Neural crest cell (in vitro differentiated cells): ENCODE measurements around the gene TNFRSF1B. TPM values are rescaled to one million over a fixed set of nuclear protein-coding genes. Genes with fewer than 3 reads are reported as not detected.

Experiments used
- DNase-seq: peaks from one replicate; pipeline ENCODE4 v3.0.0; 2021; ENCODE audit warnings: low read depth, mixed read lengths, low spot score
- H3K27ac Mint-ChIP-seq: one replicate; pipeline ENCODE4 v1.8.0; 2021; ENCODE audit warnings: mild to moderate bottlenecking, mixed read lengths; ENCODE audit not compliant: unreplicated experiment
- H3K27me3 Mint-ChIP-seq: 2 replicates; pipeline ENCODE4 v1.8.0; 2021; ENCODE audit warnings: low read depth, mild to moderate bottlenecking, mixed read lengths
- H3K36me3 Mint-ChIP-seq: 2 replicates; pipeline ENCODE4 v1.8.0; 2021; ENCODE audit warnings: low read depth, mild to moderate bottlenecking, mixed read lengths
- H3K4me1 Mint-ChIP-seq: 2 replicates; pipeline ENCODE4 v1.8.0; 2021; ENCODE audit warnings: mixed read lengths
- H3K4me3 Mint-ChIP-seq: one replicate; pipeline ENCODE4 v1.8.0; 2021; ENCODE audit warnings: mild to moderate bottlenecking, mixed read lengths
- H3K9me3 Mint-ChIP-seq: 2 replicates; pipeline ENCODE4 v1.8.0; 2021; ENCODE audit warnings: mixed read lengths
- total RNA-seq: library from RNA; stranded (reverse); gene quantifications from 2 replicates; pipeline ENCODE4 v1.2.1, GENCODE V29; 2021
- TF ChIP-seq, protein P1 (sequence below): fragments of 200-600 bp; sonication (generic); conservative IDR thresholded peaks from 2 replicates; pipeline ENCODE4 v1.5.0; 2021; ENCODE audit warnings: antibody characterized with exemption, mild to moderate bottlenecking

TNFRSF1B gene
- total RNA-seq, 1 donor from 2014 or later, result 3.3 TPM

DNA sequence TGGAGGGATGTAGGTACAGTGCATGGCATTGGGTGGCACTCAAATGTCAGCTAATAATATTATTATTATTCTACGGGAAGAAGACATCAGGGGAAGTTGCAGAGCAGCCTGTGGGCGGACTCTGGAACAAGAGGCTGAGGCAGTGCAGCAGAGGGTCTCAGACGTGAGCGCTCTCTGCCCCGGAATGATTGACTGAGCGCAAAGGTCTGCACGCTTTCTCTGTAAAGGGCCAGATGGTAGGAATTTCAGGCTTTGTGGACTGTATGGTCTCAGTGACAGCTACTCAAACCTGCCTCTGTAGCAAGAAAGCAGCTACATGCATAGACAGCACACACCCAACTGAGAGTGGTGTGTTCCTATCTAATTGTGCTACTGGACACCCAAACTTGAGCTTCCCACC, 33.4 kb downstream of the TNFRSF1B start:
- H3K4me3 Mint-ChIP-seq, result no peak overlapping the region
- H3K4me1 Mint-ChIP-seq, result peaks cover 26% of the 10 kb centered on the region
- H3K36me3 Mint-ChIP-seq, result no peaks in the 10 kb centered on the region
- no peaks in the 10 kb centered on the region for H3K27me3 Mint-ChIP-seq
- no peak overlapping the region for H3K27ac Mint-ChIP-seq
- TF ChIP-seq, protein P1, sequence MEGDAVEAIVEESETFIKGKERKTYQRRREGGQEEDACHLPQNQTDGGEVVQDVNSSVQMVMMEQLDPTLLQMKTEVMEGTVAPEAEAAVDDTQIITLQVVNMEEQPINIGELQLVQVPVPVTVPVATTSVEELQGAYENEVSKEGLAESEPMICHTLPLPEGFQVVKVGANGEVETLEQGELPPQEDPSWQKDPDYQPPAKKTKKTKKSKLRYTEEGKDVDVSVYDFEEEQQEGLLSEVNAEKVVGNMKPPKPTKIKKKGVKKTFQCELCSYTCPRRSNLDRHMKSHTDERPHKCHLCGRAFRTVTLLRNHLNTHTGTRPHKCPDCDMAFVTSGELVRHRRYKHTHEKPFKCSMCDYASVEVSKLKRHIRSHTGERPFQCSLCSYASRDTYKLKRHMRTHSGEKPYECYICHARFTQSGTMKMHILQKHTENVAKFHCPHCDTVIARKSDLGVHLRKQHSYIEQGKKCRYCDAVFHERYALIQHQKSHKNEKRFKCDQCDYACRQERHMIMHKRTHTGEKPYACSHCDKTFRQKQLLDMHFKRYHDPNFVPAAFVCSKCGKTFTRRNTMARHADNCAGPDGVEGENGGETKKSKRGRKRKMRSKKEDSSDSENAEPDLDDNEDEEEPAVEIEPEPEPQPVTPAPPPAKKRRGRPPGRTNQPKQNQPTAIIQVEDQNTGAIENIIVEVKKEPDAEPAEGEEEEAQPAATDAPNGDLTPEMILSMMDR, result no peak
- no peaks in the 10 kb centered on the region for H3K9me3 Mint-ChIP-seq
- DNase-seq, result no peak

DNA sequence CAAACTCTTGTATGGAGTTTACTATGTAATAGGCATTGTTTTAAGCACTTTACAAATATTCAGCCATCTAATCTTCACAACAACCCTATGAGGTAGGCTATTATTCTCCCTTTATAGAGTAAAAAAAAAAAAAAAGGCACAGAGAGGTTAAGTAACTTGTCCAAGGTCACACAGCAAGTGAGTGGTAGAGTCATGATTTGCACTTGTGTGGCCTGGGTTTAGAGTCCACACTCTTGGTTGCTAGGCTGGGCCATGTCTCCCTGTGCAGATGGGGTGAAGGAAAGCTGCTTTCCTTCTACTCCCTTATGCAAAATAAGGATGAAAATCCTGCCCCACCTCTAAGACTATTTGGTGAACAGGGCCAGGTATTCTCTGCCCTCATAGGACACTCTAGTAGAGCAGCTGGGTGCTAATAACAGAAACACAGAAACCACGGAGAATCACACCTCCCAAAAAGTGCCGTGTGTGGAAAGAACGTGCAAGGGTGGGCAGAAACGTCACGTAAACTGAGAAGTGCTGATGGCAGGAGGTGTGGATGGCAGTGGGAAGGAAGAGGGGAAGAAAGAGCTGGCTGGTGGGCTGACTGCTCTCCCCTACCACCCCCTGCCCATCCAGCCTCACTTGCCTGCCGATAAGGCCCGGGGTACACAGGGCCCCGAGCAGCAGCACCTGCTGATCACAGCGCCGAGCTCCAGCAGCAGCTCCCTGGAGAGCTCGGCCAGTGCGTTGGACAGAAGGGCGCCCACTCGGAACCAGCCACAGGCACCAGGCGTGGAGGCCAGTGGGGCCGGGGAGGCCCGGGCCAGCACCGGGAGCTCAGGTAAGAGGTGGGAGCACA, 34.8 kb downstream of the TNFRSF1B start:
- Mint-ChIP-seq H3K9me3 (no peaks in the 10 kb centered on the region), H3K4me3 (no peak overlapping the region), H3K27me3 (no peaks in the 10 kb centered on the region), H3K4me1 (peaks cover 19% of the 10 kb centered on the region), H3K36me3 (no peaks in the 10 kb centered on the region), H3K27ac (no peak overlapping the region)
- TF ChIP-seq, protein P1, result no peak
- no peak for DNase-seq

DNA sequence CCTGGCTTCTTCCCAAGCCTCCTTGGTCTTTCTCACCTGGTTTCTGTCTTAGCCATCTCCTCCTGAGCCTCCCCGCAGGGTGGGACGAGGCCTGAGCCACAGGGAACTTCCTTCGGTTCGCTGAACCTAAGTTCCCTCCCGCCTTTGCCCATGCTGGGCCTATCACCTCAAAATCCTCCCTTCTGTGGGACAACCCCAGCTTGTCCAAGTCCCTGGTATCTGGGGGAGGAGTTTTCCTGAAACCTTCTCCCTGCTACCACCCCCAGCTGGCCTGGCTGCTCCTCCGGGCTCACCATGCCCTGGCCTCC, 35.4 kb downstream of the TNFRSF1B start:
- DNase-seq, result no peak
- Mint-ChIP-seq H3K27me3 (no peaks in the 10 kb centered on the region), H3K27ac (no peak overlapping the region)

DNA sequence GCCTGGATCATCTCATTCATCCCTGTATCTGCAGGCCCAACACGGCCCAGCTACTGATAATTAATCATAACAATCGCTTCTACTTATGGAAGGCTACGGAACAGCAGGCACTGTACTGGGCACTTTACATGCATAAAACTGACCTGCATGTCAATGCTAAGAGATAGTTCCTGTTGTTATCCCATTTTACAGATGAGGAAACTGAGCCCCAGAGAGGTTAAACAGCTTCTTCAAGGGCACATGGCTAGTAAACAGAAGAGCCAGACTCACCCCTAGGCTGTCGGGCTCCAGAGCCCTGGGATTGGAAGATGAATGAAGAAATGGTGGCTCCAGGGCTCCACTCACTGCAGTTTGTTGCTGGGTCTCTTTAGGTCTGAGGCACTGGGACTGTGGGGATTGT, 35.8 kb downstream of the TNFRSF1B start:
- Mint-ChIP-seq H3K4me3 (no peak overlapping the region), H3K36me3 (no peaks in the 10 kb centered on the region), H3K27me3 (no peaks in the 10 kb centered on the region), H3K27ac (no peak overlapping the region), H3K4me1 (peaks cover 17% of the 10 kb centered on the region), H3K9me3 (no peaks in the 10 kb centered on the region)
- no peak for DNase-seq
- TF ChIP-seq, protein P1, result no peak

More for the DNA sequence above, 35.4 kb downstream of the TNFRSF1B start:
- Mint-ChIP-seq H3K4me3 (no peak overlapping the region), H3K4me1 (peaks cover 17% of the 10 kb centered on the region), H3K36me3 (no peaks in the 10 kb centered on the region), H3K9me3 (no peaks in the 10 kb centered on the region)
- TF ChIP-seq, protein P1, result no peak

DNA sequence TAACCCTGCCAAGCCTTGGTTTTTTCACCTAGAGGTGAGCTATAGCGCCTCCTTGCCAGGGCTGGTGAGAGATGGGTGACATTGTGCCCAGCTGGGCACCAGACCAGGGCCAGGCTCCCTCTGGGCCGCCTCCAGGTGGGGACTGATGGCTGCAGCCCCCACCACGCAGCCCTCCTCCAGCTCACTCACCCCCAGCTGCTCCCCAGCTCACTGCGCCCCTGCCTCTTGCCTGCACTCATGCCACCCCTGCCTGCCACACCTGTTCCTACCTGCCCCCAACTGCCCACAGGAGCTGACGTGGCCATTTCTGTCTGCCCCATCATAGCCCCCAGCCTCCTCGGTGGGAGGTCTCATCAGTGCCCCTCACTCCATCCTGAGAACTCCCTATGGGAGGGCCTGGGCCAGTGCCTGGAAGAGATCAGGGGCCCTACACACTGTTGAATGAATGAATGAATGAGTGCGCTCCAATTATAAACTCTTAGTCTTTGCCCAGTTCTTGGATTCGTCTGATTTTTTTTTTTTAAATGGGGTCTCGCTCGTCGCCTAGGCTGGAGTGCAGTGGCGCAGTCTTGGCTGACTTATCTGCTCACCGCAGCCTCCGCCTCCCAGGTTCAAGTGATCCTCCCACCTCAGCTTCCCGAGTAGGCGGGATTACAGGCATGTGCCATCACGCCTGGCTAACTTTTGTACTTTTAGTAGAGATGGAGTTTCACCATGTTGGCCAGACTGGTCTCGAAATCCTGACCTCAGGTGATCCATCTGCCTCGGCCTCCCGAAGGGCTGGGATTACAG, 36.6 kb downstream of the TNFRSF1B start:
- Mint-ChIP-seq H3K27me3 (no peaks in the 10 kb centered on the region), H3K36me3 (no peaks in the 10 kb centered on the region), H3K9me3 (no peaks in the 10 kb centered on the region), H3K4me1 (peaks cover 18% of the 10 kb centered on the region), H3K27ac (no peak overlapping the region), H3K4me3 (no peak overlapping the region)
- DNase-seq, result no peak
- TF ChIP-seq, protein P1, result no peak
